ENCODE measurements around the gene BAHCC1.

Gene BAHCC1

GRCh38 chr17:81480140-81481072 is 85.1 kb downstream of the BAHCC1 start:
- peak; percentile 56 for DNase-seq (ENCODE audit: low spot score)

- DNase-seq (ENCODE audit: low spot score) = peak; percentile 58
Observed at GRCh38 chr17:81481073-81481799, 86.0 kb downstream of the BAHCC1 start.

DNA sequence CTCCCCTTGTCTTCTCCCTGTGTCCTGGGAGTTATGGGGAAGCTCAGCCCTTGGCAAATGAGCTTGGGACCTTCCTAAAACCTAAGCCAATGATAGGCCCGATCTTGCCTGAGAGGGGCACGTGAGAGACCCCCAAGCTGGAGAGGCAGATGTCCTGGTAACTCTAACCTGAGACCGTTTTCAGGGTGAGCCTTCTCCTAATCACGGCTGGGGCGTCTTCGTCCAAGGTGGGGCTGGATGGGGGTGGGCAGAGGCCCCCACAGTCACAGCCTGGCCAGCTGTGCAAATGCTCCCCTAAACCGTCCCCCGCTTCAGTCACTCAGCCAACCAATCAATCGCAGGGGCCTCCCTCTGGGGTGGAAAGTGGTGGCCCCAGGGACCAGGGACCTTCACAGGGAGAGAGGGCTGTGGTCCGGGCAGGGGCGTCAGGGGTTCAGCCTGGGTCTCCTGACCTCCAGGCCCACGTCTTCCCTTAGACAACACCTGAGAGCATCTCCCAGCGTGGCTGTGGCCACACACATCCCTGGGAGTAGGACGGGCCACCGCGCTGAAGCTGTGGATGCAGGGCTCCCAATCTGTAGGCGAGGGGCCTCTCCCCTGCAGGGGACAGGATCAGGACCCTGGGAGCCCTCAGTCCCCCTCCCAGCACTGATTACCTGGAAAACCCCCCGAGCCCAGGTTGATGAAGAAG is 86.7 kb downstream of the BAHCC1 start:
- DNase-seq (ENCODE audit: low spot score) = no peak

DNA sequence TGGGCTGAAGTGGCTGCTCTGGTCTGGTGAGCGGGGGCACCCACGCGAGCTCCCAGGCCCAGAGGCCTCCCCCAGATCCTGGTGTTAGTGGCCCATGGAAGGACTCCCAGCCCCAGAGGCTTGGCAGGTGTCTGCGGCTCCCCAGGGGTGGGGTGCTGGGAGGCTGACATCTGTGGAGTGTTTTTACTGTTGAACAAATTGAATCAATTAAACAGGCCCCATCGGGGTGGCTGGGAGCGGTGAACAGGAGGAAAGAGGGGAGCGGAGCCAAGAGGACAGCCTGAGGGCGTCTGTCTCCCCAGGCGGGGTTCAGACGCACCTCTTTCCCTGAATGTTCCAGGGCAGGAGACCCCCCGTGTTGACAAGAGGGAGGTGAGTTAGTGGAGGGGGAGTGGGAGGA is 87.4 kb downstream of the BAHCC1 start:
- no peak for DNase-seq (ENCODE audit: low spot score)

GRCh38 chr17:81483085-81483861 is 88.0 kb downstream of the BAHCC1 start:
- no peak for DNase-seq (ENCODE audit: low spot score)

DNA sequence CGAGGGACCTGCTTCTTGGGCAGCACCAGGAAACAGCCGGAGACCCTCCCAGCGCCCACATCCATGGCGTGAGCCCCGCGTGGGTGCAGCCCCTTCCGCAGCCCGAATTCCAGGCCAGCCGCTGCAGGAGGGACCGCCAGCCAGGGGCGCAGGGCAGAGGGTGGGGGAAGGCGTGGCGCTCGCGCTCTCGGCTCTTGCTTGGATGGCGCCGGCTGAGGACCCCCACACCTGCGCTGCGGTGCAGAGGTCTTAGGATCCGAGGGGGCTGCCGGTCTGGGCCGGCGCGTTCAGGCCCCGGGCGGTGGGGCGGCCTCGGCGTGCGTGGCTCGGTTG is 88.6 kb downstream of the BAHCC1 start:
- no peak for DNase-seq (ENCODE audit: low spot score)

DNA sequence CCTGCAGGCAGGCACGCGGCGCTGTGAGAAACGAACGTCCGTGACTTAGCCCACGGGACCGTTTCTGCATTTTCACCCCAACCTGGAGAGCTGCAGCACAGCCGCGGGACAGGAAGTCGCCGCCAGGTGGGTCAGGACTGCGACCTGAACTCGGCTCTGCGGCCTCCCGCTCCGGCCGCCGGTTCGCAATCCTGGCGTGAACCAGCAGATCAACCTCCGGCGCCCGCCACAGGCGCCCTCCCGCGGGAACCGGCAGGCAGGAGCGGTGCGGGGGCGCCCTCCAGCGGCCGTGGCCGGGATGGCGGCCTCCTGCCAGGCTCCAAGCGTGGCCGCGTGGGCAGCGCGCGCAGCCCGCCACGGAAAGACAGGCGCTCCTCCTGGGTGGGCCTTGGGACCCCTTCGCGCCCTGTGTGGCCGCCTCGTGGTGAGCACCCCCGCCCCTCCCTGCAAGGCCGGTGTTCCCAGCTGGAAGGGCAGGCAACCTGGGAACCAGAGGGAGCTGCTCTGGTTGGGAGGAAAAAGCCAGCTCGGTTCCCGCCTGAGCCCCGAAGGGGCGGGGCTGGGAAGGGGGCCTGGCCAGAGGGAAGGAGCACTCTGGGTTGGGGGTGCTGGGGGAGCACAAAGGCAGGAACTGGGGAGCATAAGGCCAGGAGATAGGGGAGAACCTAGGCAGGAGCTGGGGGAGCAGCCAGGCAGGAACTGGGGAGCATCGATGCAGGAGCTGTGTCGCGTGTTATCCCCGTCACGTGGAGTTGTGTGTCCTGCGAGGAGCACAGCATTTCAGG is 89.1 kb downstream of the BAHCC1 start:
- peak; percentile 85 for DNase-seq (ENCODE audit: low spot score)

DNA sequence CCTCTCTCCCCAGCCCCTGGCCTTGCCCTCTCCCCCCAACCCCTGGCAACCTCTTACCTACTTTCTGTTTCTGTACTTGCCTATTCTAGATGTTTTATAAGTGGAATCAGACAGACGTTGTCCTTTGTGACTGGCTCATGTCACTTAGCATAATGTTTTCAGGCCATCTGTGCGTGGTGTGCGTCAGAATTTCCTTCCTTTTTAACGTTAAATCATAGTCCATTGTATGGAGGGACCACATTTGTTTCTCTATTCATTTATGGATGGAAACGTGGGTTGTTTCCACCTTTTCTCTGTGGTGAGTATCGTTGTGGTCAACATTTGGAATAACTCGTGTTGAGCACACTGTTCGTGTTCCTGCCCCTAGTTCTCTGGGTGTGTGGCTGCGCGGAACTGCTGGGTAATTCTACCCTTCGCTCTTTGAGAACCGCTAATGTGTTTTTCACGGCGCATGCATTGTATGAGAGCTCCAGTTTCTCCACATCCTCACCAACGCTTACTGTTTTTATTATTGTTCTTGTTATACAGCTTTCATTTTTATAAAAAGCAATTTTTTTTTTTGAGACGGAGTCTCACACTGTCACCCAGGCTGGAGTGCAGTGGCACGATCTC is 91.0 kb downstream of the BAHCC1 start:
- DNase-seq (ENCODE audit: low spot score) = no peak

GRCh38 chr17:81487089-81487486 is 91.8 kb downstream of the BAHCC1 start:
- DNase-seq (ENCODE audit: low spot score) = no peak

GRCh38 chr17:81487487-81488275 is 92.4 kb downstream of the BAHCC1 start:
- DNase-seq (ENCODE audit: low spot score) = peak; percentile 76

DNA sequence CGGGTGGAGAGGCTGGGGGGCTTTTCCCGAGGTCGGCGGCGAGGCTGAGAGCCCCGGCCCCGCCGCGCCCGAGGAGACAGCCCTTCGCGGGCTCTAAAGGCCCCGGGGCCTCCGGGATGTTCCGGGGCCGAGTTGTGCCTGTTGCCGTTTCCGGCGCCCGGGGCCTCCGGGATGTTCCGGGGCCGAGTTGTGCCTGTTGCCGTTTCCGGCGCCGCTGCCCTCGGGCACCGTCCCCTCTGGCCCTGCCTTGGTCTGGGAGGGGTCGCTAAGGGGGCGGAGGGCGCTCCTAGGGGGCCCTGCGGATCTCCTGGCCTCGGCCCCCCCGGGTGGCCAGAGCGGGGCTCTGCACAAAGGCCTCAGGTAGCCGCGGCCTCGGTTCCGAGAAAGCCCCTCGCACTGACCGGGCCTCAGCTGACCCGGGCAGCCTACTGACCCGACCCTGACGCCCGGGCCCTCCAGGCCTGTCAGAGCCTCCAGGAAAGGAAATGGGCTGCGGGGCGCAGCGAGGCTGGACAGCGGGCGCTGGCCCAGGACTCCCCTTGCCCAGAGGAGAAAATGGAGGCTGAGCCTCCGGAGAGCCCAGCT is 93.1 kb downstream of the BAHCC1 start:
- peak; percentile 7 for DNase-seq (ENCODE audit: low spot score)

GRCh38 chr17:81489012-81489997 is 94.0 kb downstream of the BAHCC1 start:
- DNase-seq (ENCODE audit: low spot score) = no peak

DNA sequence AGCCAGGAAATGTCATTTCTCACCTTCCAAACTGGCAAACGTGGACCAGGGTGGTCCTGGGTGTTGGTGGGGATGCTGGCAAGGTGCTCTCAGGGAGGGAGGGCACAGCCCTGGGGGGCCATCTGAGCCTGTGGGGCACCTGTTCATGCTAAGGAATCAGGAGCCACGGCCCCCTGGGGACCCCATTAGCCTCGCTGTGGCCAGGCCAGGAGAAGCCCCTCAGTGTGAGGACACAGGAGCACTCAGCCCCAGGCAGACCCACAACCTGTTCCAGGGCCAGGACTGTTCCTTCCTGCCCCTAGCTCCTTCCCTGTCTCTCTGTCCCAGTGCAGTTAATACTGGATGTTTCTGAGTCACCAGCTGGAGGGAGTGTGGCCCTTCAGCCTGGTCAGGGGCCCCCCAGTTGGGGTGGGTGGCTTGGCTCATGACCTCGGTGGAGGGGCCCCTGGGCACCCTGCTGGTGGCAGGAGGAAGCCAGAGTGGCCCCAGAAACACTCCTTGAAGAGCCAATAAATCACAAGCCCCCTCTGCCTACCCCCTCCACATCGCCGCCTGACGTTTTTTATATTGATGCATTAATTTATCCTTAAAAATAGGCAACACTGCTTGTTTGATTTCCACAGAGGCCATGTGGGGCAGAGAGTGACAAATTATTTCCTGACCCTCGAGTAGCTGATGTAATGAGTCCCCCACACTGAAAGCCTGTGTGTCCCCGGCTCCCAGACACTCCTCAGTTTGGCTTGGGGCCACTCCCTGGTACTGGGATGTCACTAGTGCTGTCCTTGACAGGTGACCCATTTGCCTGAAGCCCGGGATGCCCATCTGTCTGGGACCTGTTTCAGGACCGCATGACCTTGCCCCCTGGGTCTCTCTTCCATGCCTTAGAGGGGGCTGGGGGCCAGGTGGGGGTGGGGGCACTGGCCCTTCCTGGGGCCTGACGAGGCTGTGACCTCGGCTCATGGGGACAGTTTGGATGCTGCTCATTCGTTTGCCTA is 95.0 kb downstream of the BAHCC1 start:
- no peak for DNase-seq (ENCODE audit: low spot score)

GRCh38 chr17:81491181-81491581 is 95.9 kb downstream of the BAHCC1 start:
- no peak for DNase-seq (ENCODE audit: low spot score)

- no peak for DNase-seq (ENCODE audit: low spot score)
Observed at GRCh38 chr17:81491761-81492160, 96.5 kb downstream of the BAHCC1 start.

DNA sequence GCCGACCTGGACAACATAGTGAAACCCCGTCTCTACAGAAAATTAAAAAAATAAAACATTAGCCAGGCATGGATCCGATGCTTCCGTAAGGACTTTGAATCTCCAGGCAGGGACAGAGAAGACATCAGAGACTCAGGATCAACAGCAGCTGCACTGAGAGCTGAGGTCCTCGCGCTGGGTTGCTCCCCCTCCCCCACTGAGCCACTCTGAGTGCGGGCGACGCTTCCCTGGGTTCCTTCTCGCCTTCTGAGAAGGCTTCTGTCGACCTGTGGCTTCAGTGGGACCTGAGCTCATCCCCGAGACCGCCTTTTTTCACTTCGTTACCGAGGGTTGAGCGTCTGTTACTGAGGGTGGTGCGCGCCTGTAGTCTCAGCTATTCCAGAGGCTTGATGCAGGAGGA is 96.9 kb downstream of the BAHCC1 start:
- DNase-seq (ENCODE audit: low spot score) = no peak

- no peak for DNase-seq (ENCODE audit: low spot score)
Observed at GRCh38 chr17:81492706-81493105, 97.4 kb downstream of the BAHCC1 start.

Measured in kidney tubule cell (primary cell).